CD14-positive monocyte (primary cell): ENCODE data around the gene KIF27. TPM values are rescaled to one million over a fixed set of nuclear protein-coding genes. Genes with fewer than 3 reads are reported as not detected.

Experiments used
- DNase-seq, 3 donors: peaks; one replicate each; pipeline ENCODE4 v3.0.0-alpha.2; 2011 to 2022
- H2AFZ ChIP-seq: 2 replicates; pipeline ENCODE4 v1.6.0; 2012; ENCODE audit warnings: mild to moderate bottlenecking, low read depth, low read length, inconsistent platforms; ENCODE audit not compliant: insufficient read depth, poor library complexity, severe bottlenecking
- H3K27ac ChIP-seq, 2 donors: 1 replicate in 1 of 2; 2 replicates in 1 of 2; pipeline ENCODE4 v1.5.1; 2012 to 2013; ENCODE audit warnings: low read length in 2 of 2, control low read depth in 1 of 2, inconsistent platforms in 1 of 2, low read depth in 1 of 2, mild to moderate bottlenecking in 1 of 2
- H3K27me3 ChIP-seq, 2 donors: one replicate each; pipeline versions ENCODE4 v1.6.0 to v1.6.1; 2011 to 2013; ENCODE audit warnings: low read length in 2 of 2; ENCODE audit not compliant: control insufficient read depth in 2 of 2, insufficient read depth in 2 of 2
- H3K36me3 ChIP-seq, 2 donors: replicated peaks in 1 of 2; 1 replicate in 1 of 2; 2 replicates in 1 of 2; pipeline versions ENCODE4 v1.5.1 to v1.6.1; 2012 to 2013; ENCODE audit warnings: low read length in 2 of 2, control low read depth in 1 of 2, inconsistent platforms in 1 of 2, mild to moderate bottlenecking in 1 of 2; ENCODE audit not compliant: insufficient read depth in 2 of 2, control insufficient read depth in 1 of 2
- H3K4me1 ChIP-seq, 2 donors: 1 replicate in 1 of 2; 2 replicates in 1 of 2; pipeline versions ENCODE4 v1.5.1 to v1.6.1; 2012 to 2013; ENCODE audit warnings: low read length in 2 of 2, control low read depth in 1 of 2, inconsistent platforms in 1 of 2, mild to moderate bottlenecking in 1 of 2, moderate library complexity in 1 of 2; ENCODE audit not compliant: insufficient read depth in 2 of 2, control insufficient read depth in 1 of 2
- H3K4me2 ChIP-seq: replicated peaks from 2 replicates; pipeline ENCODE3; 2012; ENCODE audit warnings: low read length, moderate library complexity, mild to moderate bottlenecking; ENCODE audit not compliant: poor library complexity, severe bottlenecking; ENCODE audit errors: extremely low read depth
- H3K4me3 ChIP-seq, 3 experiments: fragments of 200-600 bp in 1 of 3; sonication (generic) in 1 of 3; replicated peaks in 1 of 3; 1 replicate in 2 of 3; 2 replicates in 1 of 3; pipeline ENCODE4 v1.5.1; 2011 to 2013; ENCODE audit warnings: low read length in 3 of 3, mild to moderate bottlenecking in 3 of 3, control low read depth in 2 of 3, low read depth in 2 of 3, inconsistent platforms in 1 of 3, moderate library complexity in 1 of 3
- H3K79me2 ChIP-seq: 2 replicates; pipeline ENCODE4 v1.6.0; 2012; ENCODE audit warnings: mild to moderate bottlenecking, control low read depth, inconsistent platforms, low read length, moderate library complexity; ENCODE audit not compliant: insufficient read depth
- H3K9ac ChIP-seq: 2 replicates; pipeline ENCODE4 v1.6.0; 2017; ENCODE audit warnings: low read length, mild to moderate bottlenecking; ENCODE audit not compliant: insufficient read depth, poor library complexity, severe bottlenecking
- H3K9me3 ChIP-seq, 2 donors: replicated peaks in 1 of 2; 1 replicate in 1 of 2; 2 replicates in 1 of 2; pipeline versions ENCODE4 v1.5.1 to v1.6.1; 2012 to 2013; ENCODE audit warnings: low read length in 2 of 2, control low read depth in 1 of 2; ENCODE audit not compliant: control insufficient read depth in 1 of 2, insufficient read depth in 1 of 2
- H4K20me1 ChIP-seq: 2 replicates; pipeline ENCODE4 v1.6.0; 2012; ENCODE audit warnings: mild to moderate bottlenecking, low read length, control low read depth, moderate library complexity; ENCODE audit not compliant: insufficient read depth
- H3K27ac Mint-ChIP-seq, 7 donors: one replicate each; pipeline ENCODE4 v1.8.0; 2020; ENCODE audit warnings: mild to moderate bottlenecking in 7 of 7, mixed read lengths in 7 of 7, moderate library complexity in 6 of 7, inconsistent platforms in 2 of 7
- H3K27me3 Mint-ChIP-seq, 3 donors: one replicate each; pipeline ENCODE4 v1.8.0; 2021 to 2022; ENCODE audit warnings: low read depth in 3 of 3, mild to moderate bottlenecking in 3 of 3, mixed read lengths in 3 of 3, moderate library complexity in 3 of 3, inconsistent platforms in 1 of 3
- H3K36me3 Mint-ChIP-seq, 2 donors: one replicate each; pipeline ENCODE4 v1.8.0; 2020; ENCODE audit warnings: mixed read lengths in 2 of 2, inconsistent platforms in 1 of 2, mild to moderate bottlenecking in 1 of 2
- H3K4me1 Mint-ChIP-seq: one replicate; pipeline ENCODE4 v1.8.0; 2020; ENCODE audit warnings: mild to moderate bottlenecking, mixed read lengths
- H3K4me3 Mint-ChIP-seq, 2 donors: one replicate each; pipeline ENCODE4 v1.8.0; 2020; ENCODE audit warnings: mild to moderate bottlenecking in 2 of 2, mixed read lengths in 2 of 2, moderate library complexity in 1 of 2
- H3K9me3 Mint-ChIP-seq, 7 donors: one replicate each; pipeline ENCODE4 v1.8.0; 2020 to 2022; ENCODE audit warnings: mixed read lengths in 7 of 7, mild to moderate bottlenecking in 6 of 7, moderate library complexity in 6 of 7, inconsistent platforms in 2 of 7
- WGBS: methylation state at CpG from one replicate; pipeline ENCODE4 v1.1.5; 2013; ENCODE audit warnings: missing lambda C conversion rate; ENCODE audit not compliant: insufficient coverage; 5-methylcytosine and 5-hydroxymethylcytosine counted together
- intact Hi-C, 2 donors: fragments of 100-400 bp; cut with micrococcal nuclease; formaldehyde crosslinking; loops; one replicate each; pipeline versions ENCODE4 v1.15.0 to v1.15.1; 2023
- polyA plus RNA-seq, 3 donors: library from polyadenylated mRNA; depleted of rRNA in 1 of 3; unstranded in 2 of 3; stranded (reverse) in 1 of 3; fragments of 300-500 nt in 2 of 3; fragments of >200 nt in 1 of 3; fragmentation: Illumina TruSeq in 2 of 3; gene quantifications; 1 replicate in 2 of 3; 2 replicates in 1 of 3; pipeline ENCODE4 v1.2.3, GENCODE V29; 2012 to 2021
- TF ChIP-seq, protein P1 (sequence below): fragments of 200-600 bp; IDR thresholded peaks from one replicate; pipeline ENCODE4 v1.8.0; 2022; ENCODE audit warnings: antibody characterized with exemption, mild to moderate bottlenecking

The KIF27 gene
- polyA plus RNA-seq, 3 donors: 0.58 to 1.3 (median 1.1) TPM

DNA sequence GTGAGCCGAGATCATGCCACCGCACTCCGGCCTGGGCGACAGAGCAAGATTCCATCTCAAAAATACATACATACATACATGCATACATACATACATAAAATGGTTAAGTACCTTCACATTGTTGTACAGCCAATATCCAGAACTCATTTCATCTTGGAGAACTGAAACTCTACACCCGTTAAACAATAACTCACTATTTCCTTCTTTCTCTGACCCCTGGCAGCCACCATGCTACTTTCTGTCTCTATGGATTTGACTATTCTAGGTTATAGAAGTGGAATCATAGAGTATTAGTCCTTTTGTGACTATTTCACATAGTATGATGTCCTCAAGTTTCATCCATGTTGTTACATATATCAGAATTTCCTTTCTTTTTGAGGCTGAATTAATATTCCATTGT lies 9.6 kb upstream of the KIF27 start:
- 77% methylated on average over 5 of the region's 5 CpGs for WGBS
- Mint-ChIP-seq H3K27ac (peak overlapping the region in 1 of 7 donors; percentile 61), H3K4me3 (no peak overlapping the region), H3K36me3 (no peaks in the 10 kb centered on the region), H3K27me3 (peaks cover 0 to 5% (median 2%) of the 10 kb centered on the region in 3 donors), H3K9me3 (peaks cover 0 to 2% (median 0%) of the 10 kb centered on the region in 7 donors), H3K4me1 (peaks cover 49% of the 10 kb centered on the region)
- no peak overlapping the region for H3K4me2 ChIP-seq
- no peak overlapping the region for H2AFZ ChIP-seq
- H3K27me3 ChIP-seq: no peaks in the 10 kb centered on the region
- H3K9me3 ChIP-seq: no peaks in the 10 kb centered on the region
- H4K20me1 ChIP-seq: no peaks in the 10 kb centered on the region
- H3K36me3 ChIP-seq: no peaks in the 10 kb centered on the region
- intact Hi-C loops: no loop called here
- no peak for DNase-seq
- TF ChIP-seq, protein P1, sequence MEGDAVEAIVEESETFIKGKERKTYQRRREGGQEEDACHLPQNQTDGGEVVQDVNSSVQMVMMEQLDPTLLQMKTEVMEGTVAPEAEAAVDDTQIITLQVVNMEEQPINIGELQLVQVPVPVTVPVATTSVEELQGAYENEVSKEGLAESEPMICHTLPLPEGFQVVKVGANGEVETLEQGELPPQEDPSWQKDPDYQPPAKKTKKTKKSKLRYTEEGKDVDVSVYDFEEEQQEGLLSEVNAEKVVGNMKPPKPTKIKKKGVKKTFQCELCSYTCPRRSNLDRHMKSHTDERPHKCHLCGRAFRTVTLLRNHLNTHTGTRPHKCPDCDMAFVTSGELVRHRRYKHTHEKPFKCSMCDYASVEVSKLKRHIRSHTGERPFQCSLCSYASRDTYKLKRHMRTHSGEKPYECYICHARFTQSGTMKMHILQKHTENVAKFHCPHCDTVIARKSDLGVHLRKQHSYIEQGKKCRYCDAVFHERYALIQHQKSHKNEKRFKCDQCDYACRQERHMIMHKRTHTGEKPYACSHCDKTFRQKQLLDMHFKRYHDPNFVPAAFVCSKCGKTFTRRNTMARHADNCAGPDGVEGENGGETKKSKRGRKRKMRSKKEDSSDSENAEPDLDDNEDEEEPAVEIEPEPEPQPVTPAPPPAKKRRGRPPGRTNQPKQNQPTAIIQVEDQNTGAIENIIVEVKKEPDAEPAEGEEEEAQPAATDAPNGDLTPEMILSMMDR: no peak
- H3K4me3 ChIP-seq: no peak overlapping the region
- peaks cover 51 to 54% of the 10 kb centered on the region in 2 donors for H3K4me1 ChIP-seq
- no peaks in the 10 kb centered on the region for H3K79me2 ChIP-seq
- no peak overlapping the region for H3K27ac ChIP-seq
- H3K9ac ChIP-seq: no peak overlapping the region

DNA sequence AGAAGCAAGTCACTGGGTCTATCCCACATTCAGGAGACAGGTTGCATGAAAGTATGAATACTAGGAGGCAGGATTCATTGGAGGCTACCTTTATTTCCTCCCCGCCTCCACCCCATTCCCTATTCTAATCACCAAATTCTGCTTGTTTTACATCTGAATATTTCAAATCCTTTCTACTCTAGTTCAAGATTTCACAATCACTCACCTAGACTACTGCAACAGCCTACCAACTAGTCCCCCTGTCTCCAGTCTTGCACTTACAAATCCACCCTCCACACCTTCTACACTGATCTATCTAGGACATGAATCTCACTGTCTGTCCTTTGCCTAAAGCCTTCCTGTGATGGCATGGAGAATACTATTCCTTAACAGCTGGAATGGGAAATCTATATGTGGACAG lies 6.4 kb upstream of the KIF27 start:
- intact Hi-C loops: loop anchor here (10.0 kb wide), 2 partner anchors 113 to 223 kb away; partner anchors contain the start of genes GKAP1 (in 1 of the 2) and UBQLN1 (in 1 of the 2)
- no CpG with 5 or more reads among the region's 1 CpG for WGBS
- H3K27me3 Mint-ChIP-seq: peaks cover 0 to 5% (median 2%) of the 10 kb centered on the region in 3 donors

More for the DNA sequence above, 6.4 kb upstream of the KIF27 start:
- Mint-ChIP-seq H3K36me3 (no peaks in the 10 kb centered on the region), H3K27ac (no peak overlapping the region), H3K4me3 (no peak overlapping the region), H3K9me3 (peaks cover 0 to 2% (median 0%) of the 10 kb centered on the region in 7 donors), H3K4me1 (peaks cover 24% of the 10 kb centered on the region)
- TF ChIP-seq, protein P1: no peak
- no peaks in the 10 kb centered on the region for H3K79me2 ChIP-seq
- H4K20me1 ChIP-seq: no peaks in the 10 kb centered on the region
- no peak overlapping the region for H3K4me3 ChIP-seq
- no peak overlapping the region for H3K27ac ChIP-seq
- H3K9ac ChIP-seq: no peak overlapping the region
- no peak overlapping the region for H3K4me2 ChIP-seq
- H3K36me3 ChIP-seq: no peaks in the 10 kb centered on the region
- no peak overlapping the region for H2AFZ ChIP-seq
- H3K4me1 ChIP-seq: peaks cover 24 to 27% of the 10 kb centered on the region in 2 donors
- H3K27me3 ChIP-seq: no peaks in the 10 kb centered on the region
- H3K9me3 ChIP-seq: no peaks in the 10 kb centered on the region
- no peak for DNase-seq
